HL-60 (cell line): ENCODE results near the gene SHMT1.
"Not testable (repeated sequence)": the region's sequence is repeated elsewhere in the genome, so short reads cannot be mapped to it uniquely, and the experiment has no call there.

Experiments
- DNase-seq, 2 experiments: peaks; one replicate each; pipeline ENCODE4 v3.0.0-alpha.2; 2010 to 2020; ENCODE audit warnings: low read depth in 1 of 2, low spot score in 1 of 2
- H3K27ac ChIP-seq: fragments of 250-450 bp; sonication (Bioruptor Pico); replicated peaks from 2 replicates; pipeline ENCODE4 v1.5.1; 2020; ENCODE audit warnings: mild to moderate bottlenecking, moderate library complexity
- H3K27me3 ChIP-seq: fragments of 250-450 bp; sonication (Bioruptor Pico); 2 replicates; pipeline ENCODE4 v1.5.1; 2021; ENCODE audit warnings: mild to moderate bottlenecking, moderate library complexity; ENCODE audit not compliant: insufficient read depth, poor library complexity, severe bottlenecking
- H3K4me3 ChIP-seq: replicated peaks from 2 replicates; pipeline ENCODE4 v1.5.1; 2011; ENCODE audit warnings: mild to moderate bottlenecking, control low read depth, low read length; ENCODE audit not compliant: insufficient read depth
- CTCF ChIP-seq: IDR thresholded peaks from one replicate; pipeline ENCODE4 v1.5.1; 2011; ENCODE audit warnings: low read length, control low read depth, inconsistent platforms; ENCODE audit not compliant: insufficient read depth
- GABPA ChIP-seq: IDR thresholded peaks from 2 replicates; pipeline ENCODE4 v1.6.1; 2012; ENCODE audit warnings: low read depth
- POLR2AphosphoS5 ChIP-seq: IDR thresholded peaks from 2 replicates; pipeline ENCODE4 v1.6.1; 2012; ENCODE audit warnings: low read depth
- REST ChIP-seq: IDR thresholded peaks from 2 replicates; pipeline ENCODE4 v1.6.1; 2012; ENCODE audit warnings: low read depth; ENCODE audit not compliant: insufficient replicate concordance
- SPI1 ChIP-seq: IDR thresholded peaks from 2 replicates; pipeline ENCODE4 v1.6.1; 2012; ENCODE audit warnings: low read depth, mild to moderate bottlenecking, borderline replicate concordance

Gene SHMT1

DNA sequence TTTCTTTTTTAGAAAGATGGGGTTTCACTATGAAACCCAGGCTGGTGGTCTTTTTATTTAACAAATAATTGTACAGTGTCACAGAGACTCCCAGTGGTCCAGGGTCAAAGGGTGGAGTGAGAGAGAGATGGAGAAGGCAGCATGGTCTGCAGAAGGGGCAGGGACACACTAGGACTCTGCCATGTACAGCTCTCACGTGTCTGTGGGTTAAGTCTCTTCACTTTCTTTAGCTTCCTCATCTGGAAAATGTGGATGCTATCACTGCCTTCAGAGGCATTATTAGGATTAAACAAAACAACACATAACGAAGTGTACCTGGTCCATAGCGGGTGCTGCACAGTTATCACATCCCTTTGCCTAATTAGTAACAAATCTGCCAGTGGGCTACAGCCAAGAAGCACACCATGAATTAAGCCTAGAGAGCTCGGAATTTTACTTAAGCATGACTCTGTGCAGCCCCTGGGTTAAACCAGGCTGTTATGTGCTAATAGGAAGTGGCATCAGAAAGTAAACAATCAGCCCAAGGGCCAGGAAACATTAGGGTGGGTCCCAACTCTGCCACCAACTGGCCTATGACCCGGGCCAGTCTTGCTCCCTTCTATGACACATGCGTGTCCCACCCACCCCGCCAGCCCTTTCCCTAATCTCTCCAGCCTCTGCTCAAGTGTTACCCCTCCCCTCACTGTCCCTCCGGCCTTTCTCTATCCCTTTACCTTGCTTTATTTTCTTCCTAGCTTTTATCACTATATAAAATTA is 62.4 kb downstream of the SHMT1 start:
- Histone ChIP-seq H3K4me3 (no peak overlapping the region), H3K27me3 (no peaks in the 10 kb centered on the region), H3K27ac (no peak overlapping the region)
- no peak for TF ChIP-seq POLR2AphosphoS5
- TF ChIP-seq GABPA: no peak
- TF ChIP-seq SPI1: no peak
- no peak for TF ChIP-seq CTCF
- TF ChIP-seq REST: no peak
- no peak for DNase-seq

- H3K27ac ChIP-seq, H3K27me3 ChIP-seq, H3K4me3 ChIP-seq, DNase-seq: not testable (repeated sequence)
These were observed 65.3 kb downstream of the SHMT1 start for GRCh38 chr17:18298061-18298460.

DNA sequence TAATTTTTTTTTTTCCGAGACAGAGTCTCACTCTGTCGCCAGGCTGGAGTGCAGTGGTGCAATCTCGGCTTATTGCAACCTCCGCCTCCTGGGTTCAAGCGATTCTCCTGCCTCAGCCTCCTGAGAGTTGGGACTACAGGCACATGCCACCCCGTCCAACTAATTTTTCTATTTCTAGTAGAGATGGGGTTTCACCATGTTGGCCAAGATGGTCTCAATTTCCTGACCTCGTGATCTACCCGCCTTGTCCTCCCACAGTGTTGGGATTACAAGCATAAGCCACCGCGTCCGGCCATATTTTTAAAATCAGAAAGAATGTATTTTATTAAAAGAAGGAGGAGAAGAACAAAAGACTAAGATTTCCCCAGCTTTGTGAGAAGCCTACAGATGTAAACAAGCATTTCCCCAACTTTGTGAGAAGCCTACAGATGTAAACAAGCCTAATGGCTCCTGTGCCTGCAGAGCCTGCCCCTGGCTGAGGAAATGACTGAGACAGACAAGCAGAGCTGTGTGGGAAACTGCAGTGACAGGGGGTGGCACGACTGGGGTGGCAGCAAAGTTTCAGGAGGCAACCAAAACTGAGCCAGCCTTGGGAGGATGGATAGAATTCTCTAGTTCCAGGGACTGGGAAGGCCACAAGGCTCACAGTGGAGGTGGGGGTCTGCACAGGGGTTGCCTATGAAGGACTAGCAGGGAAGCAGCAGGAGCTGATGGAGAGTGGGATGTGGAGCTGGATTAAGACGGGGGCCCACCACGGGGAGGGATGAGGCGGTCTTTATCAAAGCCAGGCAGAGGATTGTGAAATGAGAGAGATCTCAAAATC is 71.4 kb downstream of the SHMT1 start:
- Histone ChIP-seq H3K27me3 (no peaks in the 10 kb centered on the region), H3K27ac (no peak overlapping the region), H3K4me3 (no peak overlapping the region)
- no peak for TF ChIP-seq CTCF
- no peak for TF ChIP-seq REST
- TF ChIP-seq POLR2AphosphoS5: no peak
- TF ChIP-seq GABPA: no peak
- no peak for TF ChIP-seq SPI1
- DNase-seq: no peak

DNA sequence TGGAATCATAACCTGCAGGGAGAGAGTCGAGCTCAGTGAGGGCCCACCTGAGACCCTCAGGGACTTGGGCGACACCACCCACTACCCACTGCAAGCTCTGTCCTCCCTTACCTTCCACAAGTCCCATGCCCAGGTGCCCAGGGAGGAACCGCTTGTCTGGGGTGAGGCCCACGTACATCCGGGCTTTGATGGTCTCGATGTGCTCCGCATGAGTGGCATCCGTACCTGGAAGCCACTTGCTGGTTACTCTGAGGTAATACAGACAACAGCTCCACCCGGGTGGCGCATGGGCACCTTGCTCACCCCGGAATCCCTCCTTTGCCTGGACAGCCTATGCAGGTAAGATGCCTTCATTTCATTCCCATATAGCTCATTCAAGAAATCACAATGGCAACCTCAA is 78.1 kb downstream of the SHMT1 start:
- DNase-seq: no peak
- Histone ChIP-seq H3K27ac (no peak overlapping the region), H3K4me3 (no peak overlapping the region), H3K27me3 (no peaks in the 10 kb centered on the region)
- TF ChIP-seq CTCF: no peak
- TF ChIP-seq REST: no peak
- TF ChIP-seq POLR2AphosphoS5: no peak
- no peak for TF ChIP-seq GABPA
- TF ChIP-seq SPI1: no peak
